Mesenteric fat pad (tissue), 1 donor: ENCODE results near the gene METTL27. TPM values are rescaled to one million over a fixed set of nuclear protein-coding genes. Genes with fewer than 3 reads are reported as not detected.
"Not testable (repeated sequence)": the region's sequence is repeated elsewhere in the genome, so short reads cannot be mapped to it uniquely, and the experiment has no call there.

Experiments used
- DNase-seq: peaks from one replicate; pipeline ENCODE4 v3.0.0-alpha.2; 2020; ENCODE audit warnings: low spot score
- total RNA-seq: library from RNA; stranded (reverse); fragmentation: NEBNext Ultra II Directional; extraction: Animal tissue kit (Norgen Biotek cat#: 25700); gene quantifications from one replicate; pipeline ENCODE4 v1.2.1, GENCODE V29; 2021
- donor health status: DM: yes; HTN: yes; CAD: no.

The METTL27 gene
- total RNA-seq, 1 donor from 2014 or later = 1.7 TPM

DNA sequence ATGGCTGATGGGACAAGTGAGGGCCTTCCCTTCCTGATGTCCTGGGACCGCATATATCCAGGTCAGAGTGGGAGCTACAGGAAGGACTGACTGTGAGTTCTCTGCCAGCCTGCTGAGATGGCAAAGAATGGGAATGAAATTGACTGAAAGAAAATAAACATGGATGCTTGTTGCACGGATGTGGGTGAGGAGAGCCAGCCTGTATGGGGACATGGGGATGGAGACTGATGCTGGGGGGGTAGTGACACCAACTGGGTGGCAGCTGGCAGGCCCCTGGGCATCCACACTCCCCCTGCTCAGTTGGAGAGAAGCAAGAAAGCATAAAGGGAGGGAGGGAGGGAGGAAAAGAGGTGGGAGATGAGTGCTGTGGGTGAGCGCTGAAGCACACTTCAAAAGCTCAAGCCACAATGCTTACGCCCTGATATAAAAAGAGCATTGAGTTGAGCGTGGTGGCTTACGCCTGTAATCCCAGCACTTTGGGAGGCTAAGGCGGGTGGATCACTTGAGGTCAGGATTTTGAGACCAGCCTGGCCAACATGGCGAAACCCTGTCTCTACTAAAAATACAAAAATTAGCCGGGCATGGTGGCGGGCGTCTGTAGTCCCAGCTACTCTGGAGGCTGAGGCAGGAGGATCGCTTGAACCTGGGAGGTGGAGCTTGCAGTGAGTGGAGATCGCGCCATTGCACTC lies 20.6 kb downstream of the METTL27 start:
- not testable (repeated sequence) for DNase-seq

DNA sequence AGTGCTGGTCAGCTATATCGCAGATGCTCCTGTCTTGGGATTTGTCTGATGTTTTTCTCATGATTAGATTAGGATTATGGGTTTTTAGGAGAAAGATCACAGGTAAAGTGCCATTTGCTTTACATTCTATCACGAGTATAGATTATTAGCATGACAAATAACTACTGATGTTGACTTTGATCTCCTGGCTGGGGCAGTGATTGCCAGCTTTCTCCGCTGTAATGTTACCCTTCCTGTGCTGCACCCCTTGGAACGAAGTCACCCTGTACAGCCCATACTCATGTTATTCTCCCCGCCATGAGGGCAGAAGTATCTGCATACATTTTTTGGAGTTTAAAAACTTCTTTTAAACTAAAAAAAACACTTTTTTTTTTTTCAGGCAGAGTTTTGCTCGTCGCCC lies 22.3 kb downstream of the METTL27 start:
- DNase-seq = no peak

DNA sequence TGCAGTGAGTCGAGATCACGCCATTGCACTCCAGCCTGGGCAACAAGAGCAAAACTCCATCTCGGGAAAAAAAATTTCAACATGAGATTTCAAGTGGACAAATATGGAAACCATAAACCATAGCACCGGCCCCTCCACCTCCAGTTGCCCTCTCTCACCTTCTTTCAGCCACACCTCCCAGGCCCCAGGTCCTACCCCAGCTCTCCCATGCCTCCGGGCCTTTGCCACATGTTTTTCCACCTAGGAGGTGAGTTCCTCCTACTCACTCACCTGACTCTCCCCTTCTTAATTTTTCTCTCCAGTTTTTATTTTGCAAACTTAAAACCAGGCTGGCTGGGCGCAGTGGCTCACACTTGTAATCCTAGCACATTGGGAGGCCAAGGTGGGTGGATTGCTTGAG lies 25.2 kb downstream of the METTL27 start:
- no peak for DNase-seq

DNA sequence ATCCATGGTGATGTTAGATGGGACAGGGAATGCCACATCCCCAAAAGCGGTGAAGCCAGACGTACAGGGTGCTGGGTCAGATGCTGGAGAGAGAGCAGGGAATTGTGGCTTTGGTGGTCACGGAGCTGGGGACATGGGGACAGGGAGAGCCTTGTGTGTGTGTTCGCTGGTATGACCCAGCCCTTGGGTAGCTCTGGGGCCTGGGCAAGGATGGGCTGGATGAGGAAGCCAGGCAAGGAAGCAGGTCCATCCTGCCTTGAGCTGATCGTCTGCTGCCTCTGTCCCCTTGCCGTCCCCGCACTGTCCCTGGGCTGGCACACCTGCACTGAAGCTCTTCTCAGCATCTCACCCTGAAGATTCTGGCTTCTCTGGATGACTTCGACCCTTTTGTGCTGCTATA lies 26.9 kb downstream of the METTL27 start:
- no peak for DNase-seq

DNA sequence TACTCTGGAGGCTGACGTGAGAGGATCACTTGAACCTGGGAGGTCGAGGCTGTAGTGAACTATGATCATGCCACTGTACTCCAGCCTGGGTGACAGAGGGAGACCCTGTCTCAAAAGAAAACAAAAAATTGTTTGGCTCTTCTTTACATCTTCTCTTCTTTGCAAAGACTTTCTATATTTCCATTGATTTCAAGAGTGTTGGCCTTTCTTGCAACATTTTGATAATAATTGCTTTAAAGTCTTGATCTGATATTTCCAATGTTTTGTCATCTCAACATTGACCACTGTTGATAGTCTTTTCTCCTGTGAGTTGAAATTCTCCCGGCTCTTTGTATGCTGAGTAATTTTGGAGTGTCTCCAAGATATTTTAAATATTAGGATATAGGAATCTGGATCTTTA lies 29.3 kb downstream of the METTL27 start:
- no peak for DNase-seq

DNA sequence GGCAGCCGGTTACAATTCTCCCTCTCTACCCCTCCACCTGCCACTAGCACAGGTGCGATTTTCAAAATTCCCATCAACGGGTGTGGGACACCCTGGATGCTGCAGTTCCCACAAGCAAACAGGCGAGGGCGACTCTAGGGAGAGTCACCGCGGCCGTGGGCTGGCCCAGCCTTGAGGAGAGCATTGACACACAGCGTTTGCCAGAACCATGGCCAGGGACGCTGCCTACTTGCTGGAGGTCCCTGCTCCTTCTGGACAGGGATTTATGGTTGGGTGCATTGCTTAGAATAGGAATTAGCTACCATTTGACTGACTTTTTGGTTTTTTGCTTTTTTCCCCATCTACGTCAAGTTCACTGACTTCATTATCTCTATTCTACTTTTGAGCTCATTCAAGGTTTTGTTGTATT lies 30.6 kb downstream of the METTL27 start:
- peak; percentile 91 for DNase-seq

DNA sequence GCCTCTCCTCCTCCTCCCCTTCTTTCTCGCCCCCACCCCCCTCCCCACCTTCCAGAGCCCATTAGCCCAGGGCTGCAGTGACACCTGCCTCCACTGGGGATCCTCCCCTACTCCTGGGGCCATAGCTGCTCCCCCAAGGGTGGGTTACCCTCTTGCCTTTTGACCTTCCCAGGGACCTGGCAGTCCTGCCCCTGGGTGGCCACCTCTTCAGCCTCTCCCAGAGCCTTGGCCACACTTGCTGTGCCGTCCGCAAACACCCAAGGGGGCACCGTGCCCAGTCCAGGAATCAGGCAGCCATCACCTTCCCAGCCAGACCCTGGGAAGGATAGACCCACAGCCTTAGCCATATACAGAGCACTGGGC lies 31.3 kb downstream of the METTL27 start:
- peak; percentile 57 for DNase-seq

DNA sequence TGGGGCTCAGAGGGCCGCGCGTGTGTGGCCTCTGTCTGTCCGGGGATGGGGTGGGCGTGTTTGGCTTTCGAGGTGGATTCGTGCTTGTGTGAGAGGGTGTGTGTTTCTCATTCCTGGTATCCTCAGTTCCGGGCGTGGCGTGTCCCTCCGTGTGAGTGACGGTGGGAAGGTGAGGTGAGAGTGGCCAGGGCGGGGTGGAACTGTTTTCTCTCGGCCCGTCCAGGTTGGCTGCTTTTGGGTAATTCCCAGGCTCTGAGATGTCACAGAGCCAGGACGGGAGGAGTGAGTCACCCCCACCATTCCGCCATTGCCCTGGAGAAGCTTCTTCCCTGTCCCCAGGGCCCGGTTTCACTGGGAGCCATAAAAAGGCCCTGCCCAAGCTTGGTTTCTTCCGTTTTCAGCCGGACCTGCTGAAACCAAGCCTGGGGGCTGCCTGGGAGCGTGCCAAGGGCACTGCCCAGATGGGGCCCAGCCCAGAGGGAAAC lies 32.8 kb downstream of the METTL27 start:
- peak; percentile 83 for DNase-seq

DNA sequence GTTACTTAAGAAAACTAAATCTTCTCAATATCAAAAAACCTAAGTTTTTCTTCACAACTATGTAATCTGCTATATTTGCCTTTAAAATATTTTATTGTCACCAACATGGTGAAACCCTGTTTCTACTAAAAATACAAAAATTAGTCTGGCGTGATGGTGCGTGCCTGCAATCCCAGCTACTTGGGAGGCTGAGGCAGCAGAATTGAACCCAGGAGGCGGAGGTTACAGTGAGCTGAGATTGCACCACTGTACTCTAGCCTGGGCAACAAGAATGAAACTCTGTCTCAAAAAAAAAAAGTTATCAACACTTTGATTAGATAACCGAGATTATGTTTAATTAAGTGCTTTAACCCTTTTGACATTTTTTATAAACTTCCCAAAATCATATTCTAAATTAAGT lies 39.9 kb downstream of the METTL27 start:
- peak; percentile 9 for DNase-seq

DNA sequence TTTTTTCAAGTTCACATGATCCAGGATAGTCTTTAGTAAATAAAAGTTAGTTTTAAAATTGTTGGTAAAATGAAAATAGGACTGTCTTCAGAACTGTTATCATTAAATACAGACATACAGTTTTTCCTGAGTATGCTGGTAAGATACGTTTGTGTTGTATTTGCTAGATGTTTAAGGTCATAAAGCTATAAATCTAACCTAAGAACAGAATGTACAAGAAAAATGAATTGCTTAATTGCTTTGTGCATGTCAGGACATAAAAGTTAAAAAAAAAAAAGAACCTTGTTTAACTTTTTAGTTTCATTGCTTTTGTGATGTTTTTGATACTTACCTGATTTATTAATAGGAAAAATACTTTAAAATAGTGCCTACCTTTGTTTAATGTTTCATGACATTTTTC lies 40.7 kb downstream of the METTL27 start:
- DNase-seq = no peak

DNA sequence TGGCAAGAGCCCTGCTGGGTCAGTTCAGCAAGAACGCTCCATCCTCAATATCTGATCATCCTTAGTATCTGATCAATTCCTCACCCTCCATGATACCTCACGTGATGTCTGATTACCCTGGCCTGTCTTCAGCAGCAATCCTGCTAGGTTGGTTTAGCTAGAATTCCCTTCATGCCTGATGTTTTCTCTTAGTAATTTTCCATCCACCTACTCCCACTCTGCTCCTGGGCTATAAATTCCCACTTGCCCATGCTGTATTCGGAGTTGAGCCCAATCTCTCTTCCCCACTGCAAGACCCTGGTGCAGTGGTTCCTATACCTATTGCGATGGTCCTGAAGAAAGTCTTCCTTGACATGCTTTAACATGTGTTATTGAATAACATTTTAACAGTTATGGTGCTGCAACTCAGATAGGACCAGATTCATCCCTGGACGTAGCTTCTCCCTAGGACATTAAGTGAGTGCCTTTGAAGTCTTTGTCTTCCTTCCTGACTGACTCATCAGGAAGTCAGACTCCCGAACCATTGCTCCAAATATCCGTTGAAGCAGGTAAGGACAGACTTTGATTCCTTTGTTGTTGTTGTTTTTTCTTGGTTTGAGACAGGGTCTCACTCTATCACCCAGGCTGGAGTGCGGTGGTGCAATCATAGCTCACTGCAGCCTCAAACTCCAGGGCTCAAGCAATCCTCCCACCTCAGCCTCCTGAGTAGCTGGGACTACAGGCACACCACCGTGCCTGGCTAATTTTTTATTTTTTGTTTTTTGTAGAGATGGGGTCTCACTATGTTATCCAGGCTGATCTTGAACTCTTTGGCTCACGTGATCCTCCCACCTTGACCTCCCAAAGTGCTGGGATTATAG lies 42.8 kb downstream of the METTL27 start:
- peak; percentile 30 for DNase-seq

DNA sequence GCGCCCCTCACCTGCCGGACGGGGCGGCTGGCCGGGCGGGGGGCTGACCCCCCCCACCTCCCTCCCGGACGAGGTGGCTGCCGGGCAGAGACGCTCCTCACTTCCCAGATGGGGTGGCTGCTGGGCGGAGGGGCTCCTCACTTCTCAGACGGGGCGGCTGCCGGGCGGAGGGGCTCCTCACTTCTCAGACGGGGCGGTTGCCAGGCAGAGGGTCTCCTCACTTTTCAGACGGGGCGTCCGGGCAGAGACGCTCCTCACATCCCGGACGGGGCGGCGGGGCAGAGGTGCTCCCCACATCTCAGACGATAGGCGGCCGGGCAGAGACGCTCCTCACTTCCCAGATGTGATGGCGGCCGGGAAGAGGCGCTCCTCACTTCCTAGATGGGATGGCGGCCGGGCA lies 45.1 kb downstream of the METTL27 start:
- DNase-seq = peak; percentile 49

DNA sequence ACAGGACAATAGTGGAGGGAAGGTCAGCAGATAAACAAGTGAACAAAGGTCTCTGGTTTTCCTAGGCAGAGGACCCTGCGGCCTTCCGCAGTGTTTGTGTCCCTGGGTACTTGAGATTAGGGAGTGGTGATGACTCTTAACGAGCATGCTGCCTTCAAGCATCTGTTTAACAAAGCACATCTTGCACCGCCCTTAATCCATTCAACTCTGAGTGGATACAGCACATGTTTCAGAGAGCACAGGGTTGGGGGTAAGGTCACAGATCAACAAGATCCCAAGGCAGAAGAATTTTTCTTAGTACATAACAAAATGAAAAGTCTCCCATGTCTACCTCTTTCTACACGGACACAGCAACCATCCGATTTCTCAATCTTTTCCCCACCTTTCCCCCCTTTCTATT lies 45.7 kb downstream of the METTL27 start:
- DNase-seq = not testable (repeated sequence)

DNA sequence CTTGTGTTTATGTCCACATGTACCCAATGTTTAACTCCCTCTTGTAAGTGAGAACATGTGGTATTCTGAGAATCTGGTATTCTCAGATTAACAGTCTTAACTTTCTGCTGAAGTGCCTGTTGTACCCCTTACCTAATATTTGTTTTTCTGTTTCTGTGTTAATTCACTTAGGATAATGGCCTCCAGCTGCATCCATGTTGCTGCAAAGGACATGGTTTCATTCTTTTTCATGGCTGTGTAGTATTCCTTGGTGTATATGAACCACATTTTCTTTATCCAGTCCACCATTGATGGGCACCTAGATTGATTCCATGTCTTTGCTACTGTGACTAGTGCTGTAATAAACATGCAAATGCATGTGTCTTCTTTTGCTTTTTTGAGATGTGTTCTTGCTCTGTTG lies 47.1 kb downstream of the METTL27 start:
- DNase-seq = not testable (repeated sequence)

DNA sequence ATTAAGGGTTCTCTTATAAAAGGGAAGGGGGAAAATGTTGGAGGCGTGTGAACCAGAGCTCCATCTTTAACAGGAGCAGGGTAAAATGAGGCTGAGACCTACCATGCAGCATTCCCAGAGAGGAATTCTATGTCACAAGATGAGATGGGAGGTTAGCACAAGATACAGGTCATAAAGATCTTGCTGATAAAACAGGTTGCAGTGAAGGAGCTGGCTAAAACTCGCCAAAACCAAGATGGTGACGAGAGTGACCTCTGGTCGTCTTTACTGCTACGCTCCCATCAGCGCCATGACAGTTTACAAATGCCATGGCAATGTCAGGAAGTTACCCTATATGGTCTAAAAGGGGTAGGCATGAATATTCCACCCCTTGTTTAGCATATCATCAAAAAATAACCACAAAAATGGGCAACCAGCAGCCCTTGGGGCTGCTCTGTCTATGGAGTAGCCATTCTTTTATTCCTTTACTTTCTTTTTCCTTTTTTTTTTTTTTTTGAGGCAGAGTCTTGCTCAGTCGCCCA lies 51.1 kb downstream of the METTL27 start:
- DNase-seq = peak; percentile 26

DNA sequence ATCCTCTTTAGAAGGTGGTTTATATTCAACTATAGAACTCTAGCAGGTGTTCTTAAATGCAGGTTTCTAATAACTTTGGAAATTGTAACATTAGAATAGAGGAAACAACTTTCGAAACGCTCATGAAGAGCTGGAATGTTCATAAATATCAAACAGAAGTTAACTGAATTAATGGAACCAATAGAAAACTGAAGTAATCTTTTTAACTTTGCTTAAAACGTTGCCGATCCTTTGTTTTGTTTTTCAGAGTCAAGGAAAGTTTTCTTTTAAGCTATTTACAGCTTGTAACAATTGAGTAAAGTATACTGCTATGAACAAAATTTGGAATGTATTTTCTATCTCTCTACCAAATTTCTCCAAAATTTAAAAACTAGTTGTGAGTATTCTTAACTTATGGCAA lies 53.3 kb downstream of the METTL27 start:
- DNase-seq = no peak

DNA sequence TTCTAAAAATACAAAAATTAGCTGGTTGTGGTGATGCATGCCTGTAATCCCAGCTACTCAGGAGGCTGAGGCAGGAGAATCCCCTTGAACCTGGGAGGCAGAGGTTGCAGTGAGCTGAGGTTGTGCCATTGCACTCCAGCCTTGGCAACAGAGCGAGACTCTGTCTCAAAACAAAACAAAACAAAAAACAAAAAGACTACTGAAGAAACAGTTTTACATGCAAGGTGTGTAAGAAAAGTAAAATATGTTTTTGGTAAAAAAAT lies 54.6 kb downstream of the METTL27 start:
- DNase-seq = not testable (repeated sequence)

DNA sequence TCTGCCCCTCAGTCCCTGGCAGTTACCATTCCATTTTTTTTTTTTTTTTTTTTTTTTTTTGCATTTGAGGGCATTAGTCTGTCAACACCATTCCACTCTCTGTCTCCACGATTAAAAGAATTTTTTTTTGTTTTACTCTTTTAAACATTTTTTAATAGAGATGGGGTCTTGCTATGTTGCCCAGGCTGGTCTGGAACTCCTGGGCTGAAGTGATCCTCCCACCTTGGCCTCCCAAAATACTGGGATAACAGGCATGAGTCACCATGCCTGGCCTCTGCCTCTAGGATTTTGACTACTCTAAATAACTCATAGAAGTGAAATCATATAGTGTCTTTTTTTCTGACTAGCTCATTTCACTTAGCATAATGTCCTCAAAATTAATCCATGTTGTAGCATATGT lies 55.7 kb downstream of the METTL27 start:
- DNase-seq = peak; percentile 6
